ENCODE data around the gene AOPEP.

The AOPEP gene

DNA sequence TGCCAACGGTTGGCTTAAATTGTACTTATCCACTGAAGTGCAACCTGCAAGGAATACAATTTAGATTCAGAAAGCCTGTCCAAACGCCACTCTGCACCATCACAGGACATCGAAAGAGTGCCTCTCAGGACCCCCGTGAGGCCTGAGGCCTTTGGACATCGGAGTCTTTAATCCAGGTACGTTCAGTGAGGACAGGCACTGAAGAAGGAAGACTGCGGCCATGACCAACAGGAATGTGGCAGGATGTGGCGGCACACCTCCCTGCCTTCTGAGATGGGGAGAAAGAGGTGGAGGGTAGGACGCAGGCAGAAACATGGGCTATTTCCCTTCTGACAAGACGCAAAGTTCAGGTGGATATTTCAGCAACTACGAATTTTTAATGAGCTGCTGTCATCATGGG, 385.2 kb downstream of the AOPEP start:
- DNase-seq (ENCODE audit: low read depth in 2 of 2), result no peak

DNA sequence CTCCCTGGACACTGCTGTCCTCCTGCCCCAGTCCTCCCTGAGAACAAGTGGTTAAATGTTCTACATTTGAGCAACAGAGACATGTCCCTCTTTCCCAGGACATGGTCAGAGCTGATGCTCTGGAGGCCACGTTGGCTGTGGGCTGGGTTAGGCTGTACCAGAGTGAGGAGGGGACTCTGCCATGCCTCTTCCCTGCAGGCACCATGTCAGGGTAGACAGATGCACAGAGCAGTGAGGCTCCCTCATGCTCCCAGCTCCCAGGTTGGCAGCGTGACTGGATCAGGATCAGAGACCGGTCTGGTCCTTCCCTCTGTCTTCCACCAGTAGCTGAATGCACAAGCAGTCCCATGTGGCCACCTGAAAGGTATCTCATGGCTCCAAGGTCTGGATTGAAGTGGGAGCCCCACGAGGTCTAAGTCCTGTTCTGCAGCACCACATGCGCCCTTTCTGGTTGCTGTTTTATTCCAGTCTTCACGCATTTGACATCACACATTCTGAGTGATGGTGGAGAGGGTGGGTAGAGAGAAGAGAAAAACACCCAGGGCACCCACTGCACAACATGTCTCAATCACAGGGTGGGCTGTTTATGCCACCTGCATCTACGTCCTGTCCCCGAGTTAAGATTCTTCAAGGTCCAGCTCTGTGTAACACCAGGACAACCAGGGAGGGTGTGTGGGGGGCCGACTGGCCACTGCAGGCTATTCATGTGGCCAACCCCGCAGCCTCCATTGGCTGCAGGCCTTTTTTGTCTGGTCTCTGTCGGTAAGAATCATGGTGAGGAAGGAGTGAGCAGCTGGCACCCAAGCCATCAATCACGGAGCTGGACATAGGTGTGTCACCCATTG, 386.2 kb downstream of the AOPEP start:
- no peak for DNase-seq (ENCODE audit: low read depth in 2 of 2)

GRCh38 chr9:95115104-95115503, 388.6 kb downstream of the AOPEP start:
- DNase-seq (ENCODE audit: low read depth in 2 of 2), result no peak

GRCh38 chr9:95116002-95116807, 389.7 kb downstream of the AOPEP start:
- no peak for DNase-seq (ENCODE audit: low read depth in 2 of 2)

DNA sequence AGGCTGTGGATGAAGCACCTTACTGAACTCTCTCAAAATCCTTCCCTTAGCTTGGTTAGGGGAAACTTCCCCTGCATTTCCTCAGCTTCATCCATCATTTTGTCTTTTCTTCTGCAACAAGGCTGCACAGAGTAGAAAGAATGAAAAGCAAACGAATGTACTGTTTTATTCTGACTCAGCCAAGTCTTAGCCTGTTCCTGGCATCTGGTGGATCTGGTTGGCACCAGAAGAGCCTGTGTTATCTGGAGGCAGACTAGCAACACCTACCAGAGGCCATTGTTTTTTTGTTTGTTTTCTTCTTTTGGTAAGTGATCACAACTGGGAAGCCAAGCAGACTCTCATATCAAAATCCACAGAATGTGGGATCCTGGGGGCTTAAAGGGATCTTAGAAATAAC, 390.3 kb downstream of the AOPEP start:
- no peak for DNase-seq (ENCODE audit: low read depth in 2 of 2)

DNA sequence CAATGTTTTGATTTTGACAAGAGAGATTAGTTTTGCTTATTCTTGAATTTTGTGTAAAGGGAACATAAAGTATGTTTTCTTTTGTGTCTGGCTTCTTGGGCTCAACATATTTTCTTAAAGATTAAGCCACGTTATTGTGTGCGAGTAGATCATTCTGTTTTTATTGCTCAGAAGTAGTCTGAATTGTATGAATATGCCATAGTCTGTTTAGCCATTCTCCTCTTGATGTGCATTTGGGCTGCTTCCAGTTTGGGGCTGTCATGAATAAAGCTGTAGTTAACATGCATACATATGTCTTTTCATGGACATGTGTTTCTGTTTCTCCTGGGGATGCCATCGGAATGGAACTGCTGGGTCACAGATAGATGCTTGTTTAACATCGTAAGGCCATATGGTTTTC, 392.1 kb downstream of the AOPEP start:
- no peak for DNase-seq (ENCODE audit: low read depth in 2 of 2)

DNA sequence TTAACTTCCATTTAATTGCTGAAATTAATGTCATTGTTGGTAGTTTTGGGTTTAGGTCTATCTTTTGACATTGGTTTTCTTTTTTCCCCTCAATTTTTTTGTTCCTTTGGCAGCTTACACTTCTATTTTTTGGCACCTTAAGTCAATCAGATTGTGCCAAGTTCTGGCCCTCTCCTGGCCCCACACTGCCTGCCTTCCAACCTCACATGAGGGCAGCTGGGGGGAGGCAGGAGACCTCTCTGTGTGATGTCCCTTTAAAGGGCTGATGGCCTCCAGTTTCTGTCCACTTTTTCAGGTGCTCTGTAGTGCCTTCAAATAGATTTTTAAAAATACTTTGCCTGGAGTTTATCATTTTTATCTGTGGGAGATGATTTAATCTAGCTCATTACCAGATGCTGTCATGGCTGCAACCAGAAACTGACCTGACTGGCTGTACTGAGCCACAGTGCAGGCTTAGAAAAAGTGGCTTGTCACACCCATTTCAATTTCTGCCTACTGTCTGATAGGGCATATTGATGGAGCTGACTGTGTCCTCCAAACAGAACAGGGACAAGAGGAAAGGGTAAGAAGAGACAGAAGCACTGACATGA, 394.4 kb downstream of the AOPEP start:
- DNase-seq (ENCODE audit: low read depth in 2 of 2), result no peak

- no peak for DNase-seq (ENCODE audit: low read depth in 2 of 2)
Measured at GRCh38 chr9:95124582-95125367, 398.3 kb downstream of the AOPEP start.

GRCh38 chr9:95125652-95126051, 399.2 kb downstream of the AOPEP start:
- no peak for DNase-seq (ENCODE audit: low read depth in 2 of 2)

DNA sequence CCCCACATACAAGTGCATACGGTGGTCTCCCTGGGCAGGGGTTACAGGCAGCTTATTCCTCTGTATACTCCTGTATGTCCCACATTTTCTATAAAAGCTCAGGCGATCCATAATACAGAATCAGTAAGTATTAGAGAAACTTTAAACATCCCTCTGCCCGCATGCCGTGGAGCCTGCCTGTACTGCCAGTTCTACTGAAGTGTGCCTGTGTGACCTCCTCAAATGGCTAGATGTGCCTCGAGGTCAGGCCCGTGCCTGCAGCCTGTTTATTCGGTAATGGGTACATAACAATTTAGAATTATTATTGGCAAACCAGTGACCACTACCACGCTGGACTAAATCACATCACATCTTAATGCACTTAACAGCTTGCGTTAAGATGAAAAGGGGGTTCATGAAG, 400.2 kb downstream of the AOPEP start:
- DNase-seq (ENCODE audit: low read depth in 2 of 2), result no peak

DNA sequence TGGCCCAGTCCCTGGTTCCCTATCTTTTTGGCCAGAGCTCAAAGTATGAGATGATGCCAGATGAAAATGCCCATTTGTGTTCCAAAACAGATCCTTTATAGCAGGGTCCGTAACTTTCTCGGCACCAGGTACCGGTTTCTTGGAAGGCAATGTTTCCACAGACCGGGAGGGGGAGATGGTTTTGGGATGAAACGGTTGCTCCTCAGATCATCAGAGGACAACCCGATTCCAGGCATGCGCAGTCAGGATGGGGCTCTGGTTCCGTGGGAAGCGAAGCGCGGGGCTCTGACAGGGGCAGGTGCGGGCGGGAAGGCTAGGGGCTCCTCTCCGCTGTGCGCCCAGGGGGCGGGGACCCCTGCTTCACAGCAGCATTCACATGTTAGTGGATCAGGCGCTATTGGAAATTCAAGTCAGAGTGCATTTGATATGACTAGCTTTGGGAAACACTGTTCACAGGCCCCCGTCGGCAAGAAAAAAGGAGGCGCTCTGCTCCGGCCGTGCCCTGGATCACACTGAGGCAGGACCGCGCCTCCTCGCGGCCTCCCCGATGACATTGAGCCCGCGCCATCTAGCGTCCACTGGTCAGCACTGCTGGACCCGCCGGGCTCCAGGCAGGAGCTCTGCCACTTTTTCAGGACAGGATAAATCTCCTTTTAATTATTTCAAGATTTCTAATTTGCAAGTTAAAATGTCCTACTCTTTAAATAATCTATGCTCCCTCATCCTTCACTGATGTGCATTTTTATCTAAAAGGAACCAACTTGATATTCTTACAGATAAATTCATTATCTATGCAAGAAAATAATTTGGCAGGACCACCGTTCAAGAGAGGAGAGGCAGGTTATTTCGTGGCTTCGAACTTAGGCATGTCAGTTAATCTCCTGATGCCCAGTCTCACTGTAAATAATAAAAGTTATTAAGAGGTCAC, 401.0 kb downstream of the AOPEP start:
- DNase-seq (ENCODE audit: low read depth in 2 of 2), result peak; percentile 42 to 69

DNA sequence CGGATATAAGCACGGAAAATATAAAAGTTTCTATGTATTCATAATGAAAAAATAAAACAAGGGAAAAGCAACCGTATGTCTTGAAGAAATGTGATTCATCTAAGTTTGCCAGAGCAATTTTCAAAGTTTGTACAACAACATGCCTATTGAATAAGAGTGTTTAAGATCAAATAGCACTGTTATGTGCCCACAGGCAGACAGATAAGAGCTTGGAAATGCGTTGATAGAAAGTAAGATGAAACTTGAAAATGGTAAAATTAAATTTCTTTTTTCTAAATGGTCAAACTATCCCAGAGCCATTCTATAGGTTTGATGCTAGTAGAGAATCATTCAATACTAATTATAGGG, 401.7 kb downstream of the AOPEP start:
- DNase-seq (ENCODE audit: low read depth in 2 of 2), result no peak

- no peak for DNase-seq (ENCODE audit: low read depth in 2 of 2)
Measured at GRCh38 chr9:95129476-95130291, 403.2 kb downstream of the AOPEP start.

- no peak for DNase-seq (ENCODE audit: low read depth in 2 of 2)
Measured at GRCh38 chr9:95130484-95130883, 404.0 kb downstream of the AOPEP start.

GRCh38 chr9:95131023-95131943, 404.8 kb downstream of the AOPEP start:
- DNase-seq (ENCODE audit: low read depth in 2 of 2), result peak; percentile 3 to 32

- DNase-seq (ENCODE audit: low read depth in 2 of 2), result no peak
Measured at GRCh38 chr9:95132366-95133324, 406.1 kb downstream of the AOPEP start.

DNA sequence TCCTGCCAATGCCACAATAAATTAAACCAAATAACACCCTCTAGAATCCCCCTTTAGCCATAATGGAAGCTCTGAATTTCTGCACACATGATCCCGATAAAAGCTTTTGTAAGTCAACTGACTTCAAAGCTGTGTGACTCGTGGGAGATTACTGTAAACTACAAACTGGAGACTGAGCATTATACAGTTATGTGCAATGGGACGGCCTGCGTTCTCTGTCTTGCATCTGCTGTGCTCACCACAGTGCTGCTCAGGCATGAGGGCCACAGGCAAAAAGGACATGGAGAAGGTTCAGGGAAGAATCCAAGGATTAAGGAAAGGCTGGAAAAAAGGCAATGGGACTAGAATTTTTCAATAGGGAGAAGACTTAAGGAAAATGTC, 406.8 kb downstream of the AOPEP start:
- no peak for DNase-seq (ENCODE audit: low read depth in 2 of 2)

GRCh38 chr9:95134457-95134881, 408.0 kb downstream of the AOPEP start:
- no peak for DNase-seq (ENCODE audit: low read depth in 2 of 2)
